ENCODE data around the gene MYO5B.

- no peak for TF ChIP-seq POLR2A (IDR thresholded peaks at IDR 0.05; ENCODE audit: extremely low read depth, insufficient read length)
- TF ChIP-seq, protein P1, sequence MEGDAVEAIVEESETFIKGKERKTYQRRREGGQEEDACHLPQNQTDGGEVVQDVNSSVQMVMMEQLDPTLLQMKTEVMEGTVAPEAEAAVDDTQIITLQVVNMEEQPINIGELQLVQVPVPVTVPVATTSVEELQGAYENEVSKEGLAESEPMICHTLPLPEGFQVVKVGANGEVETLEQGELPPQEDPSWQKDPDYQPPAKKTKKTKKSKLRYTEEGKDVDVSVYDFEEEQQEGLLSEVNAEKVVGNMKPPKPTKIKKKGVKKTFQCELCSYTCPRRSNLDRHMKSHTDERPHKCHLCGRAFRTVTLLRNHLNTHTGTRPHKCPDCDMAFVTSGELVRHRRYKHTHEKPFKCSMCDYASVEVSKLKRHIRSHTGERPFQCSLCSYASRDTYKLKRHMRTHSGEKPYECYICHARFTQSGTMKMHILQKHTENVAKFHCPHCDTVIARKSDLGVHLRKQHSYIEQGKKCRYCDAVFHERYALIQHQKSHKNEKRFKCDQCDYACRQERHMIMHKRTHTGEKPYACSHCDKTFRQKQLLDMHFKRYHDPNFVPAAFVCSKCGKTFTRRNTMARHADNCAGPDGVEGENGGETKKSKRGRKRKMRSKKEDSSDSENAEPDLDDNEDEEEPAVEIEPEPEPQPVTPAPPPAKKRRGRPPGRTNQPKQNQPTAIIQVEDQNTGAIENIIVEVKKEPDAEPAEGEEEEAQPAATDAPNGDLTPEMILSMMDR (IDR thresholded peaks at IDR 0.05; ENCODE audit: low read depth, low read length), result no peak
- TF ChIP-seq, protein P2, sequence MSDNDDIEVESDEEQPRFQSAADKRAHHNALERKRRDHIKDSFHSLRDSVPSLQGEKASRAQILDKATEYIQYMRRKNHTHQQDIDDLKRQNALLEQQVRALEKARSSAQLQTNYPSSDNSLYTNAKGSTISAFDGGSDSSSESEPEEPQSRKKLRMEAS (IDR thresholded peaks at IDR 0.05; ENCODE audit: low read depth, low read length), result no peak
These were observed 375.8 kb downstream of the MYO5B start for GRCh38 chr18:49819071-49819662.

All from NB4 (cell line).